KBM-7 (cell line): ENCODE measurements around the gene BEND3.
"Not testable (repeated sequence)": the region's sequence is repeated elsewhere in the genome, so short reads cannot be mapped to it uniquely, and the experiment has no call there.

Source experiments
- DNase-seq: peaks from one replicate; pipeline ENCODE4 v3.0.0-alpha.2; 2015
- in situ Hi-C: fragments of 300-500 bp; cut with MboI; formaldehyde crosslinking; loops from 2 replicates; pipeline ENCODE4 v1.14.3; 2020; ENCODE audit warnings: low sequenced_read_pairs, low pct_unique_long_range_greater_than_20kb, mixed read lengths

Gene BEND3

GRCh38 chr6:107101211-107101610, 14.1 kb downstream of the BEND3 start:
- in situ Hi-C loops = no loop called here
- DNase-seq = no peak

GRCh38 chr6:107098436-107099307, 16.6 kb downstream of the BEND3 start:
- in situ Hi-C loops = no loop called here

GRCh38 chr6:107084459-107084858, 30.9 kb downstream of the BEND3 start:
- DNase-seq, in situ Hi-C loops: not testable (repeated sequence)

More at GRCh38 chr6:107098436-107099307, 16.6 kb downstream of the BEND3 start:
- DNase-seq = no peak

GRCh38 chr6:107083921-107084320, 31.4 kb downstream of the BEND3 start:
- no peak for DNase-seq
- in situ Hi-C loops = no loop called here

- no peak for DNase-seq
- in situ Hi-C loops = no loop called here
These were observed 32.1 kb downstream of the BEND3 start for GRCh38 chr6:107083047-107083768.

GRCh38 chr6:107082045-107082444, 33.3 kb downstream of the BEND3 start:
- DNase-seq = no peak
- in situ Hi-C loops = no loop called here

GRCh38 chr6:107080036-107080435, 35.3 kb downstream of the BEND3 start:
- peak; percentile 28 for DNase-seq
- in situ Hi-C loops = no loop called here

- no peak for DNase-seq
- in situ Hi-C loops = no loop called here
These were observed 35.9 kb downstream of the BEND3 start for GRCh38 chr6:107079429-107079828.

- DNase-seq = no peak
- in situ Hi-C loops = no loop called here
These were observed 37.6 kb downstream of the BEND3 start for GRCh38 chr6:107077710-107078109.

- in situ Hi-C loops = no loop called here
- DNase-seq = peak; percentile 19
These were observed 39.3 kb downstream of the BEND3 start for GRCh38 chr6:107075951-107076381.

GRCh38 chr6:107070686-107071085, 44.6 kb downstream of the BEND3 start:
- in situ Hi-C loops = no loop called here
- DNase-seq = no peak

GRCh38 chr6:107069631-107070548, 45.4 kb downstream of the BEND3 start:
- in situ Hi-C loops = no loop called here
- no peak for DNase-seq

- DNase-seq = no peak
- in situ Hi-C loops = no loop called here
These were observed 46.4 kb downstream of the BEND3 start for GRCh38 chr6:107068691-107069630.

GRCh38 chr6:107066697-107067659, 48.3 kb downstream of the BEND3 start:
- in situ Hi-C loops = no loop called here

GRCh38 chr6:107064579-107065065, 50.7 kb downstream of the BEND3 start:
- peak; percentile 79 for DNase-seq
- in situ Hi-C loops = no loop called here

More at GRCh38 chr6:107066697-107067659, 48.3 kb downstream of the BEND3 start:
- DNase-seq = no peak

GRCh38 chr6:107062691-107063090, 52.6 kb downstream of the BEND3 start:
- in situ Hi-C loops = no loop called here
- no peak for DNase-seq
